Lower leg skin (tissue), 4 donors: ENCODE results near the gene GALM. TPM values are rescaled to one million over a fixed set of nuclear protein-coding genes. Genes with fewer than 3 reads are reported as not detected.
"Not testable (repeated sequence)": the region's sequence is repeated elsewhere in the genome, so short reads cannot be mapped to it uniquely, and the experiment has no call there.

Experiments
- DNase-seq, 2 donors: peaks; one replicate each; pipeline ENCODE4 v3.0.0-alpha.2; 2019; ENCODE audit warnings: low spot score in 2 of 2
- H3K4me3 ChIP-seq: fragments of 200-600 bp; sonication (generic); 2 replicates; pipeline ENCODE4 v1.5.1; 2017; ENCODE audit warnings: mild to moderate bottlenecking, low read depth; ENCODE audit not compliant: poor library complexity, severe bottlenecking
- CTCF ChIP-seq, 3 donors: fragments of 450-650 bp; IDR thresholded peaks; one replicate each; pipeline ENCODE4 v1.5.1; 2016; ENCODE audit warnings: antibody characterized with exemption in 3 of 3, mild to moderate bottlenecking in 3 of 3, moderate library complexity in 2 of 3
- POLR2A ChIP-seq, 2 donors: fragments of 450-650 bp; IDR thresholded peaks; one replicate each; pipeline ENCODE4 v1.6.1; 2016 to 2017; ENCODE audit warnings: antibody characterized with exemption in 2 of 2, mild to moderate bottlenecking in 1 of 2, moderate library complexity in 1 of 2
- WGBS, 2 donors: methylation state at CpG; one replicate each; pipeline ENCODE4 v1.1.5; 2018; 5-methylcytosine and 5-hydroxymethylcytosine counted together
- intact Hi-C: fragments of 100-400 bp; cut with DNase I; formaldehyde crosslinking; loops from one replicate; pipeline ENCODE4 v1.15.0; 2023; ENCODE audit warnings: low total_unique reads
- total RNA-seq, 4 donors: library from RNA; depleted of rRNA; stranded (reverse); fragments of >200 nt; gene quantifications; one replicate each; pipeline ENCODE4 v1.1.0, GENCODE V29; 2016

Gene GALM
- total RNA-seq, 4 donors from 2014 or later, result 4.0 to 12.1 (median 7.0) TPM

GRCh38 chr2:38668779-38669479 is 3.0 kb downstream of the GALM start:
- 96 to 98% methylated on average over 16 of the region's 16 CpGs for WGBS, 2 donors
- DNase-seq, result no peak
- no peak overlapping the region for H3K4me3 ChIP-seq
- intact Hi-C loops, result no loop called here
- TF ChIP-seq CTCF (IDR thresholded peaks at IDR 0.05) (no peak), POLR2A (IDR thresholded peaks at IDR 0.05) (no peak)

DNA sequence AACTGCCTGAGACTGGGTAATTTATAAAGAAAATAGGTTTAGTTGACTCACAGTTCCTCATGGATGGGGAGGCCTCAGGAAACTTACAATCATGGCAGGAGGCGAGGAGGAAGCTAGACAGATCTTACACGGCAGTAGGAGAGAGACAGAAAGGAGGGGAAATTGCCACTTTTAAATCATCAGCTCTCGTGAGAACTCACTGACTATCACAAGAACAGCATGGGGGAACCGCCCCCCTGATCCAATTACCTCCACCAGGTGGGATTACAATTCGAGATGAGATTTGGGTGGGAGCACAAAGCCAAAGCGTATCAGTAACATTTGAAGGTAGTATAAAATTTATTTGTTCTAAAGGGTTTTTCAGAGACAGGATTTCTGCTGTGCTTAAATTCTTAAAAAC is 5.4 kb downstream of the GALM start:
- DNase-seq, result no peak
- 84 to 85% methylated on average over 6 of the region's 6 CpGs for WGBS, 2 donors
- no peak overlapping the region for H3K4me3 ChIP-seq
- intact Hi-C loops, result no loop called here
- TF ChIP-seq CTCF (IDR thresholded peaks at IDR 0.05), result no peak
- no peak for TF ChIP-seq POLR2A (IDR thresholded peaks at IDR 0.05)

DNA sequence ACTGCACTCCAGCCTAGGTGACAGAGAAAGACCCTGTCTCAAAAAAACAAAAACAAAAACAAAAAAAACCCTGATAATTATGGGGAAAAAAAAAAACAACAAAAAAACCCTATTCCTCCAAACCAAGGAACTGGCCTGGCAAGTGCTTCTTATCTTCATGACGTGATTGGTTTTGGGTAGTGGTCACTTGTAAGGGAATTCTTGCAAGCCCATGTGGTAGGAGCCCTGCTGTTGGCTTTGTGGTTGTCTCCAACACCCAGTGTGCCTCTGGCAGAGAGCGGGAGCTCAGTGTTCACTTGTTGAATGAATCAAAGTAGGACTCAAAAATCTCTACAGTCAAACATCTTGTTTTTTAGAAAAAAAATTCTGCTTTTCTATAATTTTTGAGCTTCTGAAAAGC is 6.0 kb downstream of the GALM start:
- DNase-seq, result no peak
- WGBS, 2 donors, result 81 to 87% methylated on average over 2 of the region's 2 CpGs
- TF ChIP-seq POLR2A (IDR thresholded peaks at IDR 0.05) (no peak), CTCF (IDR thresholded peaks at IDR 0.05) (no peak)
- no peak overlapping the region for H3K4me3 ChIP-seq
- intact Hi-C loops, result no loop called here

GRCh38 chr2:38672445-38673391 is 6.8 kb downstream of the GALM start:
- no peak for TF ChIP-seq CTCF (IDR thresholded peaks at IDR 0.05)
- no peak for TF ChIP-seq POLR2A (IDR thresholded peaks at IDR 0.05)
- WGBS, 2 donors, result 90 to 94% methylated on average over 8 of the region's 8 CpGs
- intact Hi-C loops, result no loop called here

DNA sequence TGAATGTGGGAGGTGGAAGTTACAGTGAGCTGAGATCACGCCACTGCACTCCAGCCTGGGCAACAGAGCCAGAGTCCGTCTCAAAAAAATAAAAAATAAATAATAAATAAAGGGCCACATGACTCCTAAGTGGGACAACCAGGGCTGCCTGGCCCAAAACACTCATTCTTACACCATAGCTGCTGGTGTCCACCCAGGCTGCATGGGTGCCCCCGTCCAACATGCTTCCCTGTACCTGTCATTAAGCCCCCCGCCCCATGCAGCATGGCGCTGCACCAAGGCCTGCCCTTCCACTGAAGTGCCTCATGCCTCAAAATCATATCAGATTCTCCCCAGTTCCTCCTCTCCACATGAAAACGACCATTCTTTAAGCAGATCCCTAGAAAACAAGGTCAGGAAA is 10.8 kb downstream of the GALM start:
- H3K4me3 ChIP-seq, result no peak overlapping the region
- DNase-seq, result no peak
- intact Hi-C loops, result no loop called here
- WGBS, 2 donors, result 84 to 92% methylated on average over 6 of the region's 6 CpGs
- TF ChIP-seq POLR2A (IDR thresholded peaks at IDR 0.05), result no peak
- no peak for TF ChIP-seq CTCF (IDR thresholded peaks at IDR 0.05)

More at GRCh38 chr2:38672445-38673391, 6.8 kb downstream of the GALM start:
- no peak overlapping the region for H3K4me3 ChIP-seq
- DNase-seq, result no peak

- DNase-seq, intact Hi-C loops, H3K4me3 ChIP-seq: not testable (repeated sequence)
- 95 to 97% methylated on average over 5 of the region's 5 CpGs for WGBS, 2 donors
These were observed 15.0 kb downstream of the GALM start for GRCh38 chr2:38680868-38681267.
